ENCODE results near the gene PAGE4. TPM values are rescaled to one million over a fixed set of nuclear protein-coding genes. Genes with fewer than 3 reads are reported as not detected.
A peak's percentile ranks its signal among the peaks of the same experiment; 100 is the strongest.

PAGE4 gene
- total and polyA plus RNA-seq, 4 donors, result not detected

DNA sequence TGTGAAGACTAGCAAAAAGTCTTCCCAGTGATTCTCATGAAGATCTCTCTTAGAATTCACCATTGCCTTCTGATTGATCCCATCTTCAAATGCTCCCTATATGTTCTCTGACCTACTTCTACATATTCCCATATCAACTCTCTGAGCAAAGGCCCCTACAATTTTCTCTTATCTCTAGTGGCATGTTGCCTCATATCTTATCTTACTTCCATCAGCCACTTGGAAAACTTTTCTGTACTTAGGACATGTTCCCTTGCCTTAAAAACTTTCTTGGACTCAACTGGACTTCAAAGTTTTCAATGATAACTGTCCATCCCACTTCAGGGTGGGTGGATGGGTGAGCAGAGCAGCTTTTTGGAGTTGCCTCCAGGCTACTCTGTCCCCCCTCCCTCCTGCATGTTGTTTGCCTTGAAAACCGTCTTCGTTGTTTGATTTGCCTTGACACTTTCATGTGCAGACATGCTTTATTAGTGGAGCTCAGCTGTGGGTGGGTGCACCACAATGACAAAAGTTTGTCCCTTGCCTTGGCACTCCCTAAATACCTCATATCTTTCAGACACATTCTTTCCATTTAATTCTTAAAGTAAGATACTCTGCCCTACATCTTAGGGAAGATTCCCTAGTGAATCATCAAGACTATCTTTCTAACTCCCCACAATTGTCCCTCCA lies 31.9 kb downstream of the PAGE4 start:
- Histone ChIP-seq H3K4me3 (ENCODE audit: low read depth in 1 of 3, low read length in 3 of 3) (no peak overlapping the region), H3K4me1 (ENCODE audit: control insufficient read depth in 4 of 4, insufficient read depth in 4 of 4, low read length in 3 of 4) (no peaks in the 10 kb centered on the region), H3K27me3 (ENCODE audit: control insufficient read depth in 4 of 4, insufficient read depth in 4 of 4, low read length in 3 of 4) (peaks cover 0 to 3% (median 0%) of the 10 kb centered on the region in 4 donors), H3K9me3 (ENCODE audit: control insufficient read depth in 4 of 4, low read length in 3 of 4) (no peaks in the 10 kb centered on the region), H3K36me3 (ENCODE audit: control insufficient read depth in 4 of 4, insufficient read depth in 3 of 4, low read depth in 1 of 4, low read length in 3 of 4) (no peaks in the 10 kb centered on the region), H3K9ac (ENCODE audit: low read depth in 1 of 2, low read length in 2 of 2) (no peak overlapping the region), H3K27ac (ENCODE audit: low read depth in 1 of 2, low read length in 2 of 2) (no peak overlapping the region)
- no peak for DNase-seq (ENCODE audit: low spot score)
- no peak for TF ChIP-seq FOXA2 (IDR thresholded peaks at IDR 0.05)
- TF ChIP-seq, protein P1, sequence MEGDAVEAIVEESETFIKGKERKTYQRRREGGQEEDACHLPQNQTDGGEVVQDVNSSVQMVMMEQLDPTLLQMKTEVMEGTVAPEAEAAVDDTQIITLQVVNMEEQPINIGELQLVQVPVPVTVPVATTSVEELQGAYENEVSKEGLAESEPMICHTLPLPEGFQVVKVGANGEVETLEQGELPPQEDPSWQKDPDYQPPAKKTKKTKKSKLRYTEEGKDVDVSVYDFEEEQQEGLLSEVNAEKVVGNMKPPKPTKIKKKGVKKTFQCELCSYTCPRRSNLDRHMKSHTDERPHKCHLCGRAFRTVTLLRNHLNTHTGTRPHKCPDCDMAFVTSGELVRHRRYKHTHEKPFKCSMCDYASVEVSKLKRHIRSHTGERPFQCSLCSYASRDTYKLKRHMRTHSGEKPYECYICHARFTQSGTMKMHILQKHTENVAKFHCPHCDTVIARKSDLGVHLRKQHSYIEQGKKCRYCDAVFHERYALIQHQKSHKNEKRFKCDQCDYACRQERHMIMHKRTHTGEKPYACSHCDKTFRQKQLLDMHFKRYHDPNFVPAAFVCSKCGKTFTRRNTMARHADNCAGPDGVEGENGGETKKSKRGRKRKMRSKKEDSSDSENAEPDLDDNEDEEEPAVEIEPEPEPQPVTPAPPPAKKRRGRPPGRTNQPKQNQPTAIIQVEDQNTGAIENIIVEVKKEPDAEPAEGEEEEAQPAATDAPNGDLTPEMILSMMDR (IDR thresholded peaks at IDR 0.05; ENCODE audit: low read depth, low read length, missing input control), result no peak
- TF ChIP-seq, protein P2, sequence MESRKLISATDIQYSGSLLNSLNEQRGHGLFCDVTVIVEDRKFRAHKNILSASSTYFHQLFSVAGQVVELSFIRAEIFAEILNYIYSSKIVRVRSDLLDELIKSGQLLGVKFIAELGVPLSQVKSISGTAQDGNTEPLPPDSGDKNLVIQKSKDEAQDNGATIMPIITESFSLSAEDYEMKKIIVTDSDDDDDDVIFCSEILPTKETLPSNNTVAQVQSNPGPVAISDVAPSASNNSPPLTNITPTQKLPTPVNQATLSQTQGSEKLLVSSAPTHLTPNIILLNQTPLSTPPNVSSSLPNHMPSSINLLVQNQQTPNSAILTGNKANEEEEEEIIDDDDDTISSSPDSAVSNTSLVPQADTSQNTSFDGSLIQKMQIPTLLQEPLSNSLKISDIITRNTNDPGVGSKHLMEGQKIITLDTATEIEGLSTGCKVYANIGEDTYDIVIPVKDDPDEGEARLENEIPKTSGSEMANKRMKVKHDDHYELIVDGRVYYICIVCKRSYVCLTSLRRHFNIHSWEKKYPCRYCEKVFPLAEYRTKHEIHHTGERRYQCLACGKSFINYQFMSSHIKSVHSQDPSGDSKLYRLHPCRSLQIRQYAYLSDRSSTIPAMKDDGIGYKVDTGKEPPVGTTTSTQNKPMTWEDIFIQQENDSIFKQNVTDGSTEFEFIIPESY (IDR thresholded peaks at IDR 0.05), result no peak
- no peak for TF ChIP-seq HNF4G (IDR thresholded peaks at IDR 0.05)
- no peak for TF ChIP-seq GABPA (IDR thresholded peaks at IDR 0.05 in 1 of 2, conservative IDR thresholded peaks at IDR 0.05 in 1 of 2)
- no peak for TF ChIP-seq EGR1 (IDR thresholded peaks at IDR 0.05; ENCODE audit: low read depth in 2 of 2)
- TF ChIP-seq SP1 (IDR thresholded peaks at IDR 0.05), result no peak
- WGBS, result 81% methylated on average over 2 of the region's 2 CpGs

GRCh38 chrX:49862093-49862492 lies 33.0 kb downstream of the PAGE4 start:
- Histone ChIP-seq H3K27me3 (ENCODE audit: control insufficient read depth in 4 of 4, insufficient read depth in 4 of 4, low read length in 3 of 4) (peaks cover 0 to 2% (median 0%) of the 10 kb centered on the region in 4 donors), H3K9ac (ENCODE audit: low read depth in 1 of 2, low read length in 2 of 2) (no peak overlapping the region), H3K36me3 (ENCODE audit: control insufficient read depth in 4 of 4, insufficient read depth in 3 of 4, low read depth in 1 of 4, low read length in 3 of 4) (no peaks in the 10 kb centered on the region), H3K4me1 (ENCODE audit: control insufficient read depth in 4 of 4, insufficient read depth in 4 of 4, low read length in 3 of 4) (no peaks in the 10 kb centered on the region), H3K9me3 (ENCODE audit: control insufficient read depth in 4 of 4, low read length in 3 of 4) (no peaks in the 10 kb centered on the region), H3K4me3 (ENCODE audit: low read depth in 1 of 3, low read length in 3 of 3) (no peak overlapping the region), H3K27ac (ENCODE audit: low read depth in 1 of 2, low read length in 2 of 2) (no peak overlapping the region)
- TF ChIP-seq FOXA1 (IDR thresholded peaks at IDR 0.05) (peak; percentile 23), NR2F2 (IDR thresholded peaks at IDR 0.05) (no peak), SP1 (IDR thresholded peaks at IDR 0.05) (peak; percentile 29), HNF4A (conservative IDR thresholded peaks at IDR 0.05) (peak; percentile 20 to 21), FOXA2 (IDR thresholded peaks at IDR 0.05) (peak; percentile 58)
- no peak for DNase-seq (ENCODE audit: low spot score)

- no peaks in the 10 kb centered on the region for H3K36me3 ChIP-seq (ENCODE audit: control insufficient read depth in 4 of 4, insufficient read depth in 3 of 4, low read depth in 1 of 4, low read length in 3 of 4)
- H3K4me3 ChIP-seq (ENCODE audit: low read depth in 1 of 3, low read length in 3 of 3), result no peak overlapping the region
- no peaks in the 10 kb centered on the region for H3K27me3 ChIP-seq (ENCODE audit: control insufficient read depth in 4 of 4, insufficient read depth in 4 of 4, low read length in 3 of 4)
- no peaks in the 10 kb centered on the region for H3K4me1 ChIP-seq (ENCODE audit: control insufficient read depth in 4 of 4, insufficient read depth in 4 of 4, low read length in 3 of 4)
- no peak overlapping the region for H3K9ac ChIP-seq (ENCODE audit: low read depth in 1 of 2, low read length in 2 of 2)
- no peak for DNase-seq (ENCODE audit: low spot score)
- TF ChIP-seq TAF1 (conservative IDR thresholded peaks at IDR 0.05), result no peak
- no peak for TF ChIP-seq HNF4A (conservative IDR thresholded peaks at IDR 0.05)
- TF ChIP-seq NR2F2 (IDR thresholded peaks at IDR 0.05), result no peak
- no peak for TF ChIP-seq GABPA (IDR thresholded peaks at IDR 0.05 in 1 of 2, conservative IDR thresholded peaks at IDR 0.05 in 1 of 2)
- no peak for TF ChIP-seq JUND (IDR thresholded peaks at IDR 0.05)
- H3K9me3 ChIP-seq (ENCODE audit: control insufficient read depth in 4 of 4, low read length in 3 of 4), result no peaks in the 10 kb centered on the region
- H3K27ac ChIP-seq (ENCODE audit: low read depth in 1 of 2, low read length in 2 of 2), result no peak overlapping the region
- WGBS, result 71% methylated on average over 1 of the region's 1 CpG
Observed at GRCh38 chrX:49868739-49869138, 39.6 kb downstream of the PAGE4 start.
